CD4-positive, CD25-positive, alpha-beta regulatory T cell (primary cell): ENCODE measurements around the gene RAB6A. TPM values are rescaled to one million over a fixed set of nuclear protein-coding genes. Genes with fewer than 3 reads are reported as not detected.
"Not testable (repeated sequence)": the region's sequence is repeated elsewhere in the genome, so short reads cannot be mapped to it uniquely, and the experiment has no call there.

Source experiments
- ATAC-seq, 2 donors: fragments of 150-1000 bp; cut with Tn5 transposase; one replicate each; pipeline ENCODE4 v1.10.0; 2021; ENCODE audit warnings: low read depth in 2 of 2, moderate number of reproducible peaks in 2 of 2, moderate library complexity in 1 of 2
- DNase-seq, 3 donors: peaks; one replicate each; pipeline versions ENCODE4 v3.0.0 to v3.0.0-alpha.2; 2012 to 2022; ENCODE audit warnings: mixed read lengths in 1 of 3
- H3K27ac ChIP-seq: one replicate; pipeline ENCODE4 v1.7.0; 2013; ENCODE audit warnings: mild to moderate bottlenecking, low read length; ENCODE audit not compliant: insufficient read depth, poor library complexity, severe bottlenecking
- H3K27me3 ChIP-seq: one replicate; pipeline ENCODE4 v1.7.0; 2013; ENCODE audit warnings: low read length; ENCODE audit not compliant: control insufficient read depth, insufficient read depth
- H3K36me3 ChIP-seq: one replicate; pipeline ENCODE4 v1.7.0; 2013; ENCODE audit warnings: mild to moderate bottlenecking, low read length, moderate library complexity; ENCODE audit not compliant: control insufficient read depth, insufficient read depth
- H3K4me1 ChIP-seq: 2 replicates; pipeline ENCODE4 v1.7.0; 2013; ENCODE audit warnings: mild to moderate bottlenecking, low read length; ENCODE audit not compliant: insufficient read depth, control insufficient read depth, poor library complexity, severe bottlenecking
- H3K4me3 ChIP-seq: one replicate; pipeline ENCODE4 v1.7.0; 2013; ENCODE audit warnings: low read depth, mild to moderate bottlenecking, low read length, moderate library complexity
- H3K9me3 ChIP-seq, 2 experiments: 1 replicate in 1 of 2; 2 replicates in 1 of 2; pipeline ENCODE4 v1.7.0; 2013; ENCODE audit warnings: low read length in 2 of 2, mild to moderate bottlenecking in 1 of 2, moderate library complexity in 1 of 2; ENCODE audit not compliant: control insufficient read depth in 2 of 2
- H3K27ac Mint-ChIP-seq, 3 donors: one replicate each; pipeline ENCODE4 v1.8.0; 2020 to 2022; ENCODE audit warnings: mild to moderate bottlenecking in 3 of 3, mixed read lengths in 3 of 3, moderate library complexity in 2 of 3
- H3K27me3 Mint-ChIP-seq: one replicate; pipeline ENCODE4 v1.8.0; 2022; ENCODE audit warnings: mild to moderate bottlenecking, mixed read lengths
- H3K36me3 Mint-ChIP-seq: one replicate; pipeline ENCODE4 v1.8.0; 2020; ENCODE audit warnings: mixed read lengths
- H3K4me1 Mint-ChIP-seq, 4 donors: one replicate each; pipeline ENCODE4 v1.8.0; 2020 to 2022; ENCODE audit warnings: mixed read lengths in 4 of 4, mild to moderate bottlenecking in 1 of 4
- H3K4me3 Mint-ChIP-seq, 4 donors: one replicate each; pipeline ENCODE4 v1.8.0; 2020 to 2022; ENCODE audit warnings: mild to moderate bottlenecking in 4 of 4, mixed read lengths in 4 of 4, moderate library complexity in 3 of 4
- H3K9me3 Mint-ChIP-seq, 7 donors: one replicate each; pipeline ENCODE4 v1.8.0; 2020 to 2022; ENCODE audit warnings: mixed read lengths in 7 of 7, mild to moderate bottlenecking in 3 of 7, moderate library complexity in 2 of 7
- polyA plus RNA-seq, 4 donors: library from polyadenylated mRNA; unstranded; fragments of 300-500 nt; fragmentation: Illumina TruSeq; gene quantifications; one replicate each; pipeline ENCODE4 v1.2.3, GENCODE V29; 2021
- total RNA-seq: library from RNA; stranded (reverse); gene quantifications from one replicate; pipeline ENCODE4 v1.2.3, GENCODE V29; 2022

The RAB6A gene
- total and polyA plus RNA-seq, 5 donors from 2014 or later: 79.0 to 124 (median 119) TPM

- H3K27me3 Mint-ChIP-seq: peaks cover 5% of the 10 kb centered on the region
- peak overlapping the region in 2 of 4 donors; percentile 31 to 68 for H3K4me3 Mint-ChIP-seq
- H3K36me3 ChIP-seq: no peaks in the 10 kb centered on the region
- peaks cover 21% of the 10 kb centered on the region for H3K4me1 ChIP-seq
- H3K9me3 Mint-ChIP-seq: no peaks in the 10 kb centered on the region
- no peak overlapping the region for H3K27ac Mint-ChIP-seq
- H3K27ac ChIP-seq: no peak overlapping the region
- peaks cover 5 to 28% (median 12%) of the 10 kb centered on the region in 4 donors for H3K4me1 Mint-ChIP-seq
- no peaks in the 10 kb centered on the region for H3K36me3 Mint-ChIP-seq
- ATAC-seq (no peak), DNase-seq (no peak)
- H3K4me3 ChIP-seq: no peak overlapping the region
- no peaks in the 10 kb centered on the region for H3K27me3 ChIP-seq
- no peaks in the 10 kb centered on the region for H3K9me3 ChIP-seq
Measured at GRCh38 chr11:73784080-73784634, 23.3 kb upstream of the RAB6A start.

GRCh38 chr11:73783483-73784020, 22.7 kb upstream of the RAB6A start:
- DNase-seq (no peak), ATAC-seq (no peak)
- Mint-ChIP-seq H3K27ac (no peak overlapping the region), H3K4me1 (peaks cover 3 to 28% (median 9%) of the 10 kb centered on the region in 4 donors), H3K27me3 (peaks cover 5% of the 10 kb centered on the region), H3K9me3 (no peaks in the 10 kb centered on the region), H3K4me3 (peak overlapping the region in 2 of 4 donors; percentile 8 to 31), H3K36me3 (no peaks in the 10 kb centered on the region)
- Histone ChIP-seq H3K9me3 (no peaks in the 10 kb centered on the region), H3K36me3 (no peaks in the 10 kb centered on the region), H3K27ac (no peak overlapping the region), H3K4me3 (no peak overlapping the region), H3K27me3 (no peaks in the 10 kb centered on the region), H3K4me1 (peaks cover 18% of the 10 kb centered on the region)

- no peak for DNase-seq
- no peaks in the 10 kb centered on the region for H3K36me3 ChIP-seq
- ATAC-seq: no peak
- Mint-ChIP-seq H3K9me3 (no peaks in the 10 kb centered on the region), H3K4me3 (peak overlapping the region in 1 of 4 donors; percentile 63), H3K4me1 (peaks cover 0 to 14% (median 4%) of the 10 kb centered on the region in 4 donors), H3K36me3 (no peaks in the 10 kb centered on the region), H3K27me3 (peaks cover 5% of the 10 kb centered on the region), H3K27ac (no peak overlapping the region)
- H3K4me1 ChIP-seq: peaks cover 7% of the 10 kb centered on the region
- H3K27ac ChIP-seq: no peak overlapping the region
- no peak overlapping the region for H3K4me3 ChIP-seq
- no peaks in the 10 kb centered on the region for H3K9me3 ChIP-seq
- H3K27me3 ChIP-seq: no peaks in the 10 kb centered on the region
Measured at GRCh38 chr11:73781303-73781702, 20.4 kb upstream of the RAB6A start.

- Histone ChIP-seq H3K4me3 (peak overlapping the region; percentile 93), H3K27me3 (no peaks in the 10 kb centered on the region), H3K9me3 (no peaks in the 10 kb centered on the region), H3K27ac (peak overlapping the region; percentile 97), H3K36me3 (no peaks in the 10 kb centered on the region), H3K4me1 (peaks cover 7% of the 10 kb centered on the region)
- Mint-ChIP-seq H3K9me3 (no peaks in the 10 kb centered on the region), H3K4me3 (peak overlapping the region; percentile 87 to 95 (median 92)), H3K27me3 (peaks cover 13% of the 10 kb centered on the region), H3K36me3 (no peaks in the 10 kb centered on the region), H3K4me1 (peaks cover 0 to 14% (median 4%) of the 10 kb centered on the region in 4 donors), H3K27ac (peak overlapping the region; percentile 97 to 100 (median 99))
- peak; percentile 99 for ATAC-seq
- DNase-seq: peak; percentile 96 to 99 (median 97)
Measured at GRCh38 chr11:73779084-73779902, 18.4 kb upstream of the RAB6A start.

DNA sequence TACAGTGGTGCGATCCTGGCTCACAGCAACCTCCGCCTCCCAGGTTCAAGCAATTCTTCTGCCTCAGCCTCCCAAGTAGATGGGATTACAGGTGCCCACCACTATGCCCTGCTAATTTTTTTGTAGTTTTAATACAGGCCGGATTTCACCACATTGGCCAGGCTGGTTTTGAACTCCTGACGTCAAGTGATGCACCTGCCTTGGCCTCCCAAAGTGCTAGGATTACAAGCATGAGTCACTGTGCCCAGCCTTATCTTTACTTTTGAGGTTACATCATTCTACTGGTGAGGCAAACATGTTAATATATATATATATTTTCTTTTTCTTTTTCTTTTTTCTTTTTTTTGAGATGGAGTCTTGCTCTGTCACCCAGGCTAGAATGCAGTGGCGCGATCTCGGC, 9.9 kb upstream of the RAB6A start:
- not testable (repeated sequence) for ATAC-seq, H3K4me3 Mint-ChIP-seq, H3K9me3 ChIP-seq, H3K4me1 ChIP-seq, H3K36me3 ChIP-seq, H3K27me3 ChIP-seq, H3K4me1 Mint-ChIP-seq, DNase-seq, H3K9me3 Mint-ChIP-seq, H3K36me3 Mint-ChIP-seq, H3K27ac ChIP-seq, H3K4me3 ChIP-seq, H3K27ac Mint-ChIP-seq
- H3K27me3 Mint-ChIP-seq: peaks cover 26% of the 10 kb centered on the region

GRCh38 chr11:73766763-73767162, 5.9 kb upstream of the RAB6A start:
- Mint-ChIP-seq H3K4me1 (peaks cover 0 to 4% (median 0%) of the 10 kb centered on the region in 4 donors), H3K27ac (no peak overlapping the region), H3K36me3 (no peaks in the 10 kb centered on the region), H3K4me3 (no peak overlapping the region), H3K9me3 (no peaks in the 10 kb centered on the region), H3K27me3 (peaks cover 19% of the 10 kb centered on the region)
- DNase-seq (no peak), ATAC-seq (no peak)
- Histone ChIP-seq H3K4me1 (no peaks in the 10 kb centered on the region), H3K27ac (no peak overlapping the region), H3K27me3 (peaks cover 8% of the 10 kb centered on the region), H3K36me3 (no peaks in the 10 kb centered on the region), H3K4me3 (no peak overlapping the region), H3K9me3 (no peaks in the 10 kb centered on the region)

- Mint-ChIP-seq H3K4me1 (peaks cover 18 to 30% (median 27%) of the 10 kb centered on the region in 4 donors), H3K27ac (peak overlapping the region in 2 of 3 donors; percentile 15 to 67), H3K36me3 (no peaks in the 10 kb centered on the region), H3K27me3 (peaks cover 14% of the 10 kb centered on the region), H3K4me3 (peak overlapping the region in 3 of 4 donors; percentile 5 to 69 (median 38)), H3K9me3 (peaks cover 0 to 1% (median 0%) of the 10 kb centered on the region in 7 donors)
- no peaks in the 10 kb centered on the region for H3K36me3 ChIP-seq
- no peak for DNase-seq
- no peak for ATAC-seq
- no peaks in the 10 kb centered on the region for H3K9me3 ChIP-seq
- peaks cover 8% of the 10 kb centered on the region for H3K27me3 ChIP-seq
- peaks cover 27% of the 10 kb centered on the region for H3K4me1 ChIP-seq
- H3K27ac ChIP-seq: no peak overlapping the region
- no peak overlapping the region for H3K4me3 ChIP-seq
Measured at GRCh38 chr11:73762732-73763131, 1.9 kb upstream of the RAB6A start.
